ELF-1 (cell line): Measurements from ENCODE around the gene EID3.
A peak's percentile ranks its signal among the peaks of the same experiment; 100 is the strongest.

Experiments used
- DNase-seq: peaks from one replicate; pipeline ENCODE4 v3.0.0-alpha.2; 2016; ENCODE audit warnings: low read depth, low spot score

EID3 gene

DNA sequence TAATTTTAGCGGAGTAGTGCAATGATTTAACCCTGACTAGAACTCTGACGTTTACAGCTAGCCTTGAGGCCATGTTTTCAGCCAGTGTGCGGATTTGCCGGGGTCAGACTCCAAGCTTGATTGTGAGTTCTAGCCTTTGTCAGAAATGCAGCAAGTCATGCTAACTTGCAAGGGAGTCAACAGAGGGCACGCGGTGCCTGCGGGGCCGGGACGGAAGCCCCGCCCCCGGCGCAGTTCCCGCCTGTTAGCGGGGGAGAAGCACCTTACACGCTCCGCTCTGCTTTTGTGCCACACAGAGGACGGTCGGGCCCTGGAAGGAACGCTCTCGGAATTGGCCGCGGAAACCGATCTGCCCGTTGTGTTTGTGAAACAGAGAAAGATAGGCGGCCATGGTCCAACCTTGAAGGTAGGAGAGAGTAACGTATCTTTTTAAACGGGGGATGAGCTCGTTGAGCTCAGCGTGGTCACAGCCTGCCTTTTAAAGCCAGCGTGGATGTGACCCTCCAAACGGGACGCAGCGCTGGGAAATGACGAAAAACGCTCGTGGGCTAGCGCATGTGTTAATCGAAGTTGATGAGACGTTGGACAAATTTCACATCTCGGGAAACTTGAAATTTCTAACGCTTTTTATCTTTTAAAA, 14.8 kb upstream of the EID3 start:
- peak; percentile 98 for DNase-seq

DNA sequence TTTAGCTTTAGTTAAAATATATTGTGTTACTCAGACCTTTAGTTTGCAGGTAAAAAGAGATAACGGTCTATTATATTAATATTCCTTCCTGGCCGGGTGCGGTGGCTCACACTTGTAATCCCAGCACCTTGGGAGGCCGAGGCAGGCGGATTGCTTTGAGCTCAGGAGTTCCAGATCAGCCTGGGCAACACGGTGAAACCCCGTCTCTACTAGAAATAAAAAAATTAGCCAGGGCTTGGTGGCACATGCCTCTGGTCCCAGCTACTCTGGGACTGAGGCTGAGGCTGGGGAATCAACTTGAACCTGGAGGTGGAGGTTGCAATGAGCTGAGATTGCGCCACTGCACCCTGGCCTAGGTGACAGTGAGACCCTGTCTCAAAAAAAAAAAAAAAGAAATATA, 13.2 kb upstream of the EID3 start:
- DNase-seq = no peak

DNA sequence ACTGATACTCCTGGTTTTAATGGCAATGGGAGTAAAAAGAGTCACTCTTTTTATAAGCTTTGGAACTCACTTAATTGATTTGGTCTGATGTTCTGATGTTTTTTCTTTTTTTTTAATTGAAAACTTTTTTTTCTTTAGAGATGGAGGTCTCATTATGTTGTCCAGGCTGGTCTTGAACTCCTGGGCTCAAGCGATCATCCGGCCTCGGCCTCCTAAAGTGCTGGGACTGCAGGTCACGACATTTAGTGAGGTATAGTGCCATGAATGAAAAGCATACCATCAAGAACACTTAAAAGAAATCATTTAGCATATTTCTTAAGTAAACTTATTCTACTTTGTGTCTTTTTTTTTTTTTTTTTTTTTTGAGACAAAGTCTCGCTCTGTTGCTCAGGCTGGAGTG, 12.7 kb upstream of the EID3 start:
- no peak for DNase-seq

DNA sequence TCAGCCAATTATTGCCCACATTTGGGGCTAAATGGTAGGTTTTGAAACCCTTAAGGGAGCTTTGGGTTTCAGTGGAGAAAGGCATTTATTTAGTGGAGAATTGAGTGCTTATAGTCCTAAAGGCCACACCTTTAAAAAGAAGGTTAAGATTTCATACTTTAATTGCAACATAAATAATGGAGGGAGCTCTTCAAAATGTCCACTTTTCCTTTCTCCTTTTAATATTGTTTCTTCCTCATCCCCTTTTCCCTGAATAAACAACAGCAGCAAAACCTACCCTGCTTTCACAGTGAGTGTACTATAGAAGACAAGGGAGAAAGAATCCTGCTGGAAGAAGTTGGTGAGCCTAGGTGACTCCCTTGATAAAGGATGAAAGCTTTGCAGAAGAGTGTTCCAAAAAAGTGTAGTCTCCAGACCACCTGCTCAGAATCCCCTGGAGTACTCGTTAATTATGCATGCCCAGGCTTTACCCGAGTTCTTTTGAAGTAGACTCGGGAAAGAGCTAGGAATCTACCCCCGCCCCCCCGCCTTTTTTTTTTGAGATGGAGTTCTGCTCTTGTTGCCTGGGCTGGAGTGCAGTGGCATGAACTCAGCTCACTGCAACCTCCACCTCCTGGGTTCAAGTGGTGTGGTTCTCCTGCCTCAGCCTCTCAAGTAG, 11.5 kb upstream of the EID3 start:
- peak; percentile 65 for DNase-seq

GRCh38 chr12:104292872-104293794, 10.4 kb upstream of the EID3 start:
- DNase-seq = no peak

DNA sequence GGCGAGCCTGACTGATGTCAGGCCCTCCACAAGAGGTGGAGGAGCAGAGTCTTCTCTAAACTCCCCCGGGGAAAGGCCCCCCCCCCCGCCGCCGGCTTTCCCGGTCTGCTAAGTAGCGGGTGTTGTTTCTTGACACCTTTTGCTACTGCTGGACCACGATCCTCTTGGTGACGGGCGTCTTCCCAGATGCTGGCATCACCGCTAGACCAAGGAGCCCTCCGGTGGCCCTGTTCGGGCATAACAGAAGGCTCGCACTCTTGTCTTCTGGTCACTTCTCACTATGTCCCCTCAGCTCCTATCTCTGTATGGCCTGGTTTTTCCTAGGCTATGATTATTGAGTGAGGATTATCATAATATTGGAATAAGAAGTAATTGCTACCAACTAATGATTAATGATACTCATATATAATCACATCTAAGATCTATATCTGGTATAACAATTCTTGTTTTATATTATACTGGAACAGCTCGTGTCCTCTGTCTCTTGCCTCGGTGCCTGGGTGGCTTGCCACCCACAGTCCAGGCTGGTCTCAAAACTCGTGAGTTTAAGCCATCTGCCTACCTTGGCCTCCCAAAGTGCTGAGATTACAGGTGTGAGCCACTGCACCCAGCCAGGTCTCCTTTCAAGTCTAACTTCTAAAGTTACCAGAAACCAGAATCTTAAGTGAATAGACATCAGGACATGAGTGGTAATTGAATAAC, 9.2 kb upstream of the EID3 start:
- peak; percentile 75 for DNase-seq

DNA sequence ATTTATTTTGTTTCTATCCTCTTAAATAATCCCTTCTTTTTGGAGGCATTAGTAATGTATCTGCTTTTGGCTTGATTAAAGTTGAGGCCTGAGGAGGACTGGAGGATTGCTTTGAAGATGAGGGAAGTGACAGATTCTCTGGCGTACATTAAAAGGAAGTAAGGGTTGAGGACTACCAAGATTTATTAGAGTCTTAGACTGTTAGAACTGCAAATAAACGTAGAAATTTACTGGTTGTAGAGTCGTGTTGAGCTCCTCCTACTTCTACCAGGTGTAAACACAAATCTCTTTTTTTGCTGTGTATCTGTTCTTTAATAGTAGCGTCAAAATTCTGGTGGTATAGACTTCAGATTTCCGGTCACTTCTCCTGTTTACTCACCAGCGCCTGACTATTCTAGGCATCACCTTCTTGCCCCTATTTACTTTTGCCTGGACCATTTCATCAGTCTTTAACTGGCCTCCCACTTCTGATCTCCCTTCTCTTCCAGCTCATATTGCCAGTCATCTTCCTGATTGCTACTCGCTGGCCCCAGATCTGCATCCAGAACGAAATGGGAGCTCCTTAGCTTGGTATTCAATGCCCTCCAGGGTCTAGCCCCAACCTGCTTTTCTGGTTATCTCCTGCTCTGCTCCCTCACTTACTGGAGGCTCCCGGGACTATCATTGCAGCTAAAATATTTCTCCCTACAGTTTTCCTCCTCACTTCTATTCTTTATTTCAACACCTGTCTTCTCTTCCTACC, 8.4 kb upstream of the EID3 start:
- peak; percentile 83 for DNase-seq

DNA sequence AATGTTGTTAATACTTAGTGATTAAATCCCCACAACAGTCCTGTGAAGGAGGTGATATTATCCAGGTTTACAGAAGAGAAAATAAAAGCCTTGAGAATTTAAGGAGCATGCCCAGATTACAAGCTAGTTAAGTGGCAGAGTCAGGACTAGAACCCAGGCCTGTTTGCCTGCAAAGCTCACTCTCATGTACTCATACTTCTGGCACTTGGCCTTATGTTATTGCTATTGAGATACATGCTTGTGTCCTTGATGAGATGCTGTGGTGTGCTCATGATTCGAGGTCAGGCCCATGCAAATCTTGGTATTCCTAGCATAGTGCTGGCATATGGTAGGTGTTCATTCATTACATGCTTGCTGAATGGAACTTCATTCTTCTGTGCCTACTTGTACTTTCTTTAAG, 7.6 kb upstream of the EID3 start:
- DNase-seq = no peak

GRCh38 chr12:104296718-104297117, 6.8 kb upstream of the EID3 start:
- DNase-seq = no peak

GRCh38 chr12:104297477-104298113, 5.9 kb upstream of the EID3 start:
- no peak for DNase-seq

GRCh38 chr12:104299842-104300481, 3.6 kb upstream of the EID3 start:
- DNase-seq = no peak

DNA sequence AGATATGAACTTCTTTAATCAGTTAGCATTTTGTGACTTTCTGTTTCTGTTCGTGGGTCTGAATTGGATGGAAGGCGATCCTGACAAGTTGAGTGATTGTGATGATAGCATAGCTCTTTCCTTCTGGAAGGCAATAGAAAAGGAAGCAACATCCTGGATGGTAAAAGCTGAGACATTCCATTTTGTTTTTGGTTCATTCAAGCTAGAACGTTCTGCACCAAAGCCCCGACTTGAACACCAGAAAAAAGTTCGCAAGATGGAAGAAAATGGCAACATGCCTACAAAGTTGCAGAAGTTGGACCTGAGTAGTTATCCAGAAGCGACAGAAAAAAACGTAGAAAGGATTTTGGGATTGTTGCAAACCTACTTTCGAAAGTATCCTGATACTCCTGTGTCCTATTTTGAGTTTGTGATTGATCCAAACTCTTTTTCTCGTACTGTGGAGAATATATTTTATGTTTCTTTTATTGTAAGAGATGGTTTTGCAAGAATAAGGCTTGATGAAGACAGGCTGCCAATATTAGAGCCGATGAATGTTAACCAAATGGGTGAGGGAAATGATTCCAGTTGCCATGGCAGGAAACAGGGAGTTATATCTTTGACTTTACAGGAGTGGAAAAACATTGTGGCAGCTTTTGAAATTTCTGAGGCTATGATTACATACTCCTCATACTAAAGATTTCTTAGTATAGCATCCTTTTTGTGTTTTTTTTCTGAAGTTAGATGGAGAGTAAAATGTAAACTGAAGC, 896 bp downstream of the EID3 start:
- no peak for DNase-seq

GRCh38 chr12:104305349-104305748, 1.8 kb downstream of the EID3 start:
- no peak for DNase-seq

- DNase-seq = no peak
Measured at GRCh38 chr12:104306376-104306775, 2.8 kb downstream of the EID3 start.

- DNase-seq = no peak
Measured at GRCh38 chr12:104306943-104307654, 3.6 kb downstream of the EID3 start.

DNA sequence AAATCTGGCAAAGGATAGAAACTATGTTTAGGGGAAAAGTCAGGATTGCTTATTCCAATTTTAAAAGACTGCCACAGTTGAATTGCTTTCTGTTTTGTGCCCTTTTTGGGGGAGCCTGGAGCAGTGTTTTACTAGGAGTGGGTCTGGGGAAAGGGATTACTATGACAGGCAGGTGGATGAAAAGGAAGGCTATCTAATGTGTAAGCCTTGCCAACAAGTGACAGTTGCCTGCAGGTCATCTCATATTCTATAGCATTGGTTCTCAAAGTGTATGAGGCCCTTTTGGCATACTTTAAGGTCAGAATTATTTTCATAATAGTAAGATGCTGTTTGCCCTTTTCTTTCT, 4.1 kb downstream of the EID3 start:
- no peak for DNase-seq

DNA sequence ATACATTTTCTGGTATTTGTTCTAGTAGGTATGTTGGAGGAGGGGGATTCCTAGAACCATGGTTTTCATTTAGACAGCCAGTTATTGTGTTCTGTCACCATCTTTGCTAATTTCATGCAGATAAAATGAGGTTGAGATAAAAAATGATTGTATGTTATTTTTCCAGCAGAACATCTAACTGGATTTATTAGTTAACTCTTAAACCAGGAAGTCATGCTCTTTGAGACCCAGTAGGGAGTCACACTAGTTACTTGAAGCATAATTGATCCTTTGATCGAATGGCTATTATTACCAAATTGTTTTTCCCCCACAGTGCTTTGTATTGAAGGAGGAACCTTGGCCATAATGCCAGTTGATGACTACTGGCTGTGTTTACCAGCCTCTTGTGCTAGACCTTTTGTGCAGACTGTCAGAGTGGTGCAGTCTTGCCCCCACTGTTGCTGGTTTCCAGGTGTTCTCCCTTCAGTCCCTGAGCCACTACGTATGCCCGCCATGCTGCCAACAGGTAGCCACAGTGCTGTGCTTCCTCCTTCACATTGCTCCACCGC, 6.0 kb downstream of the EID3 start:
- DNase-seq = no peak

DNA sequence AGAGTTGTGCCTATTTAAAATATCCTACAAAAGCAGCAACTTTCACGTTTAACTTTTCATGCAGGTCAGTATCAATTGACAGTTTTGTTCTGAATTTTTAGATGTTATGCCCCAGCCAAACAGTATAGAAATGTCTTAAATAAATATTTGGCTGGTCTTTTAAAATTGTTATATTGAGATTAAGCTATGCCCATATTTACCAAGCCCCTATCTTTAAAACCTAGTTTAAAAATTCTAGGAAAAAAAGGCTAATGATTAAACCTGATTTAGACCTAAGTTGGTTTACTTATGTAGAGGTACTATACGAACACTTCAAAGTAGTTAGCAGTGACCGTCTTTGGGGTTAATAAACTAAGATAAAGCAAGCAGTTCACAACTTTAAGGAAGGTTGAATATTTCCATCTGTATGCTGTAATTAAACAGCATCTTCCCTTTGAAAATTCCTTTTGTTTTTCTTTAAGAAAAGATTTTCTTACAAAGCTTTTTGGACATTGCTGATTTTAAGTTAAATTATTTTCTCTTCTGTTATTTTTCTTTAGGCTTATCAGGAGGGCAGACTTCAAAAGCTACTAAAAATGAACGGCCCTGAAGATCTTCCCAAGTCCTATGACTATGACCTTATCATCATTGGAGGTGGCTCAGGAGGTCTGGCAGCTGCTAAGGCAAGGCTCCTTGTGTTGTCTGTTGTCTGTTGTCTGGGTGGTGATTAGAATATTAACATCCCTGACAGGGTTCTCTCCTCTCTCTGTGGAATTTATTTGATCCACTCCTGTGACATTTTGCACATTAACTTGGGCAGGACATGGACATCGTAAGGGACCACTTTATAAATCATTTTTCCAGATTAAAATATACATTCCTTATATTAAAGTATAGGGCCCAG, 7.5 kb downstream of the EID3 start:
- no peak for DNase-seq
